Measurements from ENCODE around the gene NFASC.

NFASC gene

GRCh38 chr1:204894031-204894430 lies 23.4 kb downstream of the NFASC start:
- no peak for DNase-seq

- no peak for DNase-seq
Measured at GRCh38 chr1:204894606-204895005, 23.9 kb downstream of the NFASC start.

GRCh38 chr1:204896023-204896422 lies 25.4 kb downstream of the NFASC start:
- DNase-seq: no peak

GRCh38 chr1:204896787-204897469 lies 26.3 kb downstream of the NFASC start:
- DNase-seq: no peak

- DNase-seq: no peak
Measured at GRCh38 chr1:204900721-204901120, 30.1 kb downstream of the NFASC start.

GRCh38 chr1:204902671-204903070 lies 32.0 kb downstream of the NFASC start:
- no peak for DNase-seq

- DNase-seq: no peak
Measured at GRCh38 chr1:204904228-204904810, 33.7 kb downstream of the NFASC start.

GRCh38 chr1:204909109-204909508 lies 38.4 kb downstream of the NFASC start:
- no peak for DNase-seq

- DNase-seq: no peak
Measured at GRCh38 chr1:204915861-204916495, 45.3 kb downstream of the NFASC start.

- no peak for DNase-seq
Measured at GRCh38 chr1:204917802-204918201, 47.1 kb downstream of the NFASC start.

- DNase-seq: no peak
Measured at GRCh38 chr1:204920511-204920910, 49.8 kb downstream of the NFASC start.

GRCh38 chr1:204920967-204921366 lies 50.3 kb downstream of the NFASC start:
- no peak for DNase-seq

- DNase-seq: no peak
Measured at GRCh38 chr1:204921855-204922516, 51.3 kb downstream of the NFASC start.

- no peak for DNase-seq
Measured at GRCh38 chr1:204923201-204923600, 52.5 kb downstream of the NFASC start.

GRCh38 chr1:204923626-204924012 lies 53.0 kb downstream of the NFASC start:
- no peak for DNase-seq

- no peak for DNase-seq
Measured at GRCh38 chr1:204924013-204924759, 53.5 kb downstream of the NFASC start.

- no peak for DNase-seq
Measured at GRCh38 chr1:204925701-204926100, 55.0 kb downstream of the NFASC start.

- no peak for DNase-seq
Measured at GRCh38 chr1:204927673-204928641, 57.3 kb downstream of the NFASC start.

GRCh38 chr1:204928671-204929486 lies 58.2 kb downstream of the NFASC start:
- DNase-seq: no peak

GRCh38 chr1:204929487-204930154 lies 59.0 kb downstream of the NFASC start:
- no peak for DNase-seq

All from stimulated activated naive CD4-positive, alpha-beta T cell (primary cell).